Endothelial cell of umbilical vein (primary cell): ENCODE measurements around the gene POFUT2. TPM values are rescaled to one million over a fixed set of nuclear protein-coding genes. Genes with fewer than 3 reads are reported as not detected.

Experiments
- BruUV-seq: library from RNA; stranded (reverse); fragments of 400-500 nt; replicated peaks from 2 replicates; lab custom pipeline; 2021; lab: Mats Ljungman, UMichigan
- CTCF ChIA-PET: fragments of 300-600, 350-600 bp; sonication (Branson Sonifier 250); formaldehyde crosslinking; loops from one replicate; lab custom pipeline; 2021; ENCODE audit warnings: antibody characterized with exemption, inconsistent platforms; lab: Charles Lee
- POLR2A ChIA-PET: fragments of 300-600, 350-600 bp; sonication (Branson Sonifier 250); formaldehyde crosslinking; loops from one replicate; lab custom pipeline; 2021; ENCODE audit warnings: antibody characterized with exemption, inconsistent platforms; lab: Charles Lee
- DNase-seq: peaks from one replicate; pipeline ENCODE4 v3.0.0-alpha.2; 2011; ENCODE audit warnings: low read depth, low spot score
- FAIRE-seq: peaks from 2 replicates; lab custom pipeline; 2011; peaks lifted over from hg19 to GRCh38; lab: Jason Lieb, UNC
- H2AFZ ChIP-seq: 2 replicates; pipeline ENCODE4 v1.6.0; 2012; ENCODE audit warnings: low read depth, low read length, control low read depth, inconsistent platforms
- H3K27ac ChIP-seq: 2 replicates; pipeline ENCODE4 v1.5.1; 2011; ENCODE audit warnings: low read depth, mild to moderate bottlenecking, control low read depth, low read length, moderate library complexity; ENCODE audit not compliant: insufficient read depth
- H3K27me3 ChIP-seq, 2 experiments: 2 replicates each; pipeline versions ENCODE4 v1.6.0 to v1.6.1; 2011; ENCODE audit warnings: low read length in 2 of 2, mixed read lengths in 1 of 2; ENCODE audit not compliant: control insufficient read depth in 2 of 2, insufficient read depth in 2 of 2
- H3K36me3 ChIP-seq, 2 experiments: 2 replicates in 1 of 2; 3 replicates in 1 of 2; pipeline ENCODE4 v1.5.1; 2011; ENCODE audit warnings: low read length in 2 of 2, mild to moderate bottlenecking in 1 of 2, moderate library complexity in 1 of 2; ENCODE audit not compliant: control insufficient read depth in 2 of 2, insufficient read depth in 2 of 2; ENCODE audit errors: extremely low read depth in 1 of 2
- H3K4me1 ChIP-seq: 3 replicates; pipeline ENCODE4 v1.5.1; 2011; ENCODE audit warnings: mild to moderate bottlenecking, low read length; ENCODE audit not compliant: control insufficient read depth, insufficient read depth; ENCODE audit errors: extremely low read depth
- H3K4me2 ChIP-seq: 2 replicates; pipeline ENCODE4 v1.6.1; 2011; ENCODE audit warnings: low read length, control low read depth, mixed read lengths; ENCODE audit not compliant: insufficient read depth
- H3K4me3 ChIP-seq, 3 experiments: fragments of 200-600 bp in 1 of 3; sonication (generic), shearing (Covaris generic) in 1 of 3; replicated peaks in 1 of 3; 2 replicates each; pipeline ENCODE4 v1.5.1; 2011 to 2016; ENCODE audit warnings: control low read depth in 3 of 3, low read length in 3 of 3, mild to moderate bottlenecking in 2 of 3, inconsistent platforms in 1 of 3, low read depth in 1 of 3, moderate library complexity in 1 of 3; ENCODE audit not compliant: insufficient read depth in 1 of 3
- H3K79me2 ChIP-seq: 2 replicates; pipeline ENCODE4 v1.6.0; 2012; ENCODE audit warnings: low read length, inconsistent platforms; ENCODE audit not compliant: control insufficient read depth, insufficient read depth
- H3K9ac ChIP-seq: replicated peaks from 2 replicates; pipeline ENCODE3; 2011; ENCODE audit warnings: low read length, control low read depth; ENCODE audit not compliant: insufficient read depth; ENCODE audit errors: extremely low read depth
- H3K9me1 ChIP-seq: replicated peaks from 3 replicates; pipeline ENCODE4 v1.6.0; 2011; ENCODE audit warnings: mild to moderate bottlenecking, low read length; ENCODE audit not compliant: control insufficient read depth, insufficient read depth; ENCODE audit errors: extremely low read depth
- H3K9me3 ChIP-seq: replicated peaks from 2 replicates; pipeline ENCODE4 v1.5.1; 2012; ENCODE audit warnings: low read length, inconsistent platforms; ENCODE audit not compliant: control insufficient read depth, insufficient read depth
- H4K20me1 ChIP-seq: replicated peaks from 2 replicates; pipeline ENCODE3; 2011; ENCODE audit warnings: mild to moderate bottlenecking, low read length; ENCODE audit not compliant: control insufficient read depth, insufficient read depth; ENCODE audit errors: extremely low read depth
- EZH2 ChIP-seq: IDR thresholded peaks from 2 replicates; pipeline ENCODE4 v1.6.1; 2012; ENCODE audit warnings: borderline replicate concordance, low read depth, mild to moderate bottlenecking, moderate library complexity, low read length, inconsistent platforms; ENCODE audit not compliant: severe bottlenecking
- FOS ChIP-seq: IDR thresholded peaks from 2 replicates; pipeline ENCODE4 v1.6.1; 2011; ENCODE audit warnings: mild to moderate bottlenecking, low read length, moderate library complexity, borderline replicate concordance; ENCODE audit not compliant: insufficient read depth
- GATA2 ChIP-seq: IDR thresholded peaks from 2 replicates; pipeline ENCODE4 v1.7.0; 2011; ENCODE audit warnings: low read depth, mild to moderate bottlenecking, moderate library complexity, mixed read lengths, low read length; ENCODE audit not compliant: insufficient read length, insufficient read depth
- JUN ChIP-seq: IDR thresholded peaks from 2 replicates; pipeline ENCODE4 v1.6.1; 2011; ENCODE audit warnings: borderline replicate concordance, low read depth; ENCODE audit not compliant: insufficient read length, insufficient read depth
- MYC ChIP-seq: IDR thresholded peaks from one replicate; pipeline ENCODE4 v1.6.1; 2011; ENCODE audit warnings: mild to moderate bottlenecking, low read depth, low read length
- POLR2A ChIP-seq: IDR thresholded peaks from 2 replicates; pipeline ENCODE4 v1.6.1; 2012; ENCODE audit warnings: low read depth, mild to moderate bottlenecking, control low read depth, low read length
- POLR2AphosphoS5 ChIP-seq: IDR thresholded peaks from 2 replicates; pipeline ENCODE4 v1.6.1; 2012; ENCODE audit warnings: low read depth, mild to moderate bottlenecking, control low read depth, low read length, moderate library complexity; ENCODE audit not compliant: insufficient read depth
- dilution Hi-C: fragments of 300-500 bp; cut with MboI; formaldehyde crosslinking; loops from one replicate; pipeline ENCODE4 v1.15.0; 2019; ENCODE audit warnings: low sequenced_read_pairs; ENCODE audit not compliant: extremely low pct_ligation_motif_present
- intact Hi-C: fragments of 100-400 bp; cut with micrococcal nuclease; formaldehyde crosslinking; loops from one replicate; pipeline ENCODE4 v1.10.0; 2022
- polyA plus RNA-seq, 4 experiments: library from polyadenylated mRNA; depleted of rRNA in 3 of 4; stranded (reverse) in 3 of 4; unstranded in 1 of 4; fragments of >200 nt; gene quantifications; 2 replicates each; pipeline versions ENCODE4 v1.2.1 to v1.2.3, GENCODE V29; 2011 to 2012; ENCODE audit warnings: missing spikeins in 1 of 4
- total RNA-seq: library from RNA; stranded (reverse); gene quantifications from 2 replicates; pipeline ENCODE4 v1.2.3, GENCODE V29; 2021
- TF ChIP-seq, protein P1 (sequence below), 2 donors: IDR thresholded peaks; 1 replicate in 1 of 2; 2 replicates in 1 of 2; pipeline ENCODE4 v1.5.1; 2011; ENCODE audit warnings: low read length in 2 of 2, mild to moderate bottlenecking in 2 of 2, moderate library complexity in 2 of 2, control low read depth in 1 of 2, inconsistent platforms in 1 of 2, low read depth in 1 of 2; ENCODE audit not compliant: insufficient read depth in 1 of 2; ENCODE audit errors: extremely low read depth in 1 of 2
- TF ChIP-seq, protein P2 (sequence below): IDR thresholded peaks from 2 replicates; pipeline ENCODE4 v1.6.1; 2011; ENCODE audit not compliant: insufficient read depth, insufficient read length

POFUT2 gene
- total and polyA plus RNA-seq, 2 donors (not counting 3 experiments of a cell fraction or from before 2014, with no cell fraction given): 30.7 to 47.5 TPM

DNA sequence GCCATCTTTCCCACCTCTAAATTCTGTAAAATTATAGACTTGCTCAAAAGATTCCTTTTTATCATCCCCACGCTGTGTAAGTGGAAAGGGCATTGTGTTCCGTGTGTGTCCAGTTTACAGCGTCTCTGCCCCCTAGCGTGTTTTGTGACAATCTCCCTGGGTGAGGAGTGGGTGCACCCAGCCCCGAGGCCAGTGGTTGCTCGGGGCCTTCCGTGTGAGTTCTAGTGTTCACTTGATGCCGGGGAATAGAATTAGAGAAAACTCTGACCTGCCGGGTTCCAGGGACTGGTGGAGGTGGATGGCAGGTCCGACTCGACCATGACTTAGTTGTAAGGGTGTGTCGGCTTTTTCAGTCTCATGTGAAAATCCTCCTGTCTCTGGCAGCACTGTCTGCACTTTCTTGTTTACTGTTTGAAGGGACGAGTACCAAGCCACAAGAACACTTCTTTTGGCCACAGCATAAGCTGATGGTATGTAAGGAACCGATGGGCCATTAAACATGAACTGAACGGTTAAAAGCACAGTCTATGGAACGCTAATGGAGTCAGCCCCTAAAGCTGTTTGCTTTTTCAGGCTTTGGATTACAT, 61.9 kb downstream of the POFUT2 start:
- Histone ChIP-seq H4K20me1 (no peaks in the 10 kb centered on the region), H3K4me1 (no peaks in the 10 kb centered on the region), H3K9ac (no peak overlapping the region), H3K4me2 (no peak overlapping the region), H3K9me3 (no peaks in the 10 kb centered on the region), H3K4me3 (no peak overlapping the region), H3K27me3 (no peaks in the 10 kb centered on the region), H3K9me1 (no peaks in the 10 kb centered on the region), H3K79me2 (no peaks in the 10 kb centered on the region), H3K27ac (no peak overlapping the region), H3K36me3 (peaks cover 0 to 13% of the 10 kb centered on the region in 2 experiments), H2AFZ (no peak overlapping the region)
- dilution Hi-C loops (no loop called here), intact Hi-C loops (no loop called here)
- BruUV-seq: TSS peak; percentile 7
- TF ChIP-seq GATA2 (no peak), POLR2A (no peak), POLR2AphosphoS5 (no peak), EZH2 (no peak), JUN (no peak), MYC (no peak), FOS (no peak)
- TF ChIP-seq, protein P1, sequence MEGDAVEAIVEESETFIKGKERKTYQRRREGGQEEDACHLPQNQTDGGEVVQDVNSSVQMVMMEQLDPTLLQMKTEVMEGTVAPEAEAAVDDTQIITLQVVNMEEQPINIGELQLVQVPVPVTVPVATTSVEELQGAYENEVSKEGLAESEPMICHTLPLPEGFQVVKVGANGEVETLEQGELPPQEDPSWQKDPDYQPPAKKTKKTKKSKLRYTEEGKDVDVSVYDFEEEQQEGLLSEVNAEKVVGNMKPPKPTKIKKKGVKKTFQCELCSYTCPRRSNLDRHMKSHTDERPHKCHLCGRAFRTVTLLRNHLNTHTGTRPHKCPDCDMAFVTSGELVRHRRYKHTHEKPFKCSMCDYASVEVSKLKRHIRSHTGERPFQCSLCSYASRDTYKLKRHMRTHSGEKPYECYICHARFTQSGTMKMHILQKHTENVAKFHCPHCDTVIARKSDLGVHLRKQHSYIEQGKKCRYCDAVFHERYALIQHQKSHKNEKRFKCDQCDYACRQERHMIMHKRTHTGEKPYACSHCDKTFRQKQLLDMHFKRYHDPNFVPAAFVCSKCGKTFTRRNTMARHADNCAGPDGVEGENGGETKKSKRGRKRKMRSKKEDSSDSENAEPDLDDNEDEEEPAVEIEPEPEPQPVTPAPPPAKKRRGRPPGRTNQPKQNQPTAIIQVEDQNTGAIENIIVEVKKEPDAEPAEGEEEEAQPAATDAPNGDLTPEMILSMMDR (IDR thresholded peaks at IDR 0.05; ENCODE audit: extremely low read depth in 1 of 2, insufficient read depth in 1 of 2, low read depth in 1 of 2, low read length in 2 of 2): no peak
- TF ChIP-seq, protein P2, sequence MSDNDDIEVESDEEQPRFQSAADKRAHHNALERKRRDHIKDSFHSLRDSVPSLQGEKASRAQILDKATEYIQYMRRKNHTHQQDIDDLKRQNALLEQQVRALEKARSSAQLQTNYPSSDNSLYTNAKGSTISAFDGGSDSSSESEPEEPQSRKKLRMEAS: no peak
- FAIRE-seq: no peak
- DNase-seq: no peak
- CTCF ChIA-PET: no interaction called here
- POLR2A ChIA-PET: no interaction called here
